Kidney (tissue), 14 donors: ENCODE data around the gene CAT. TPM values are rescaled to one million over a fixed set of nuclear protein-coding genes. Genes with fewer than 3 reads are reported as not detected.

ENCODE experiments used
- DNase-seq, 5 donors: peaks; one replicate each; pipeline ENCODE4 v3.0.0-alpha.2; 2013 to 2020
- FAIRE-seq: peaks from 2 replicates; lab custom pipeline; 2012; peaks lifted over from hg19 to GRCh38; lab: Jason Lieb, UNC
- H3K27ac ChIP-seq, 2 donors: one replicate each; pipeline ENCODE4 v1.7.0; 2013; ENCODE audit warnings: low read depth in 2 of 2, low read length in 2 of 2, inconsistent platforms in 1 of 2
- H3K27me3 ChIP-seq: one replicate; pipeline ENCODE4 v1.7.1; 2013; ENCODE audit warnings: low read length, inconsistent platforms; ENCODE audit not compliant: control insufficient read depth, insufficient read depth
- H3K36me3 ChIP-seq, 3 donors: one replicate each; pipeline versions ENCODE4 v1.7.0 to v1.7.1; 2013; ENCODE audit warnings: low read length in 3 of 3, control low read depth in 1 of 3, inconsistent platforms in 1 of 3; ENCODE audit not compliant: insufficient read depth in 3 of 3, control insufficient read depth in 2 of 3
- H3K4me1 ChIP-seq, 3 donors: one replicate each; pipeline versions ENCODE4 v1.7.0 to v1.7.1; 2013; ENCODE audit warnings: low read length in 3 of 3, inconsistent platforms in 1 of 3, low read depth in 1 of 3; ENCODE audit not compliant: control insufficient read depth in 2 of 3, insufficient read depth in 2 of 3
- H3K4me3 ChIP-seq, 3 donors: one replicate each; pipeline versions ENCODE4 v1.7.0 to v1.8.1; 2013; ENCODE audit warnings: low read length in 3 of 3, control low read depth in 1 of 3, inconsistent platforms in 1 of 3
- H3K9ac ChIP-seq, 3 donors: one replicate each; pipeline versions ENCODE4 v1.7.0 to v1.7.1; 2013; ENCODE audit warnings: low read length in 3 of 3, control low read depth in 1 of 3, inconsistent platforms in 1 of 3
- H3K9me3 ChIP-seq, 3 donors: one replicate each; pipeline versions ENCODE4 v1.7.0 to v1.7.1; 2013; ENCODE audit warnings: low read length in 3 of 3, control low read depth in 1 of 3, inconsistent platforms in 1 of 3; ENCODE audit not compliant: control insufficient read depth in 2 of 3, insufficient read depth in 1 of 3
- intact Hi-C: fragments of 100-400 bp; cut with DNase I; formaldehyde crosslinking; loops from one replicate; pipeline ENCODE4 v1.11.1; 2022
- polyA plus RNA-seq: library from polyadenylated mRNA; stranded (reverse); fragments of 350-450 nt; fragmentation: Illumina TruSeq; extraction: RNeasy Lipid Tissue Mini Kit (QIAGEN cat#74804); gene quantifications from one replicate; pipeline ENCODE4 v1.2.3, GENCODE V29; 2014; ENCODE audit warnings: low read depth, low replicate concordance; ENCODE audit not compliant: insufficient read depth
- total RNA-seq: library from RNA; stranded (reverse); fragmentation: NEBNext Ultra II Directional; extraction: Animal tissue kit (Norgen Biotek cat#: 25700); gene quantifications from one replicate; pipeline ENCODE4 v1.2.1, GENCODE V29; 2021
- TF ChIP-seq, protein P1 (sequence below): IDR thresholded peaks from 3 replicates; pipeline ENCODE4 v1.5.1; 2012; ENCODE audit warnings: mild to moderate bottlenecking, moderate library complexity, borderline replicate concordance; ENCODE audit not compliant: insufficient read depth; ENCODE audit errors: extremely low read depth
- donor health status: control.
- donor health status: control.
- donor health status: control.
- donor health status: control.
- donor health status: control.
- donor health status: DM: yes; HTN: yes; CAD: no.
- donor health status: Normal renal cell carcinoma (clear cell type).

CAT gene
- total and polyA plus RNA-seq, 2 donors from 2014 or later, result 84.4 to 208 TPM

DNA sequence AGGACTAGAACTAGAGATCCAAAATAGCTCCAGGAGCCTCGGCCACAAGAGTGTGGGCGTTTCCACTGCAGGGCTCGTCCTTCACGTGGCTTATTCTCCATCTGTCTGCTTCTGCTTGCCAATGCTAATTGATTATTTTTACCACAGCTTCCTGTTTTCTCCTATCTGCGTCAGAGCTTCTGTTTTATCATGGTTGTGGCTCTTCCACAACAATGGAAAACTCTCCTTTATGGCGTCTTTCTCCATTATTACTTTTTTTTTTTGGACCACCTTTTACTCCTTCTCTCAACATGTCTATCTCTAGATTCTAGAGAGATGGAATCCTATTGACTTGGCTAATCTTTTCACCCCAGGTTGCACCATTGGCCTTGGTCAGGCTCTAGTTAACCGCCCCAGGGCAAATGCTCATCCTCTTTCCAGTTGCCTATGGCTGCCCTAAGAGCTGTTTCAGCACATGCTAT, 25.9 kb downstream of the CAT start:
- Histone ChIP-seq H3K9ac (no peak overlapping the region), H3K9me3 (peaks cover 0 to 6% (median 0%) of the 10 kb centered on the region in 3 donors), H3K36me3 (peaks cover 8 to 57% (median 37%) of the 10 kb centered on the region in 3 donors), H3K27me3 (no peaks in the 10 kb centered on the region), H3K4me1 (peaks cover 0 to 7% (median 7%) of the 10 kb centered on the region in 3 donors), H3K27ac (no peak overlapping the region), H3K4me3 (no peak overlapping the region)
- FAIRE-seq, result no peak
- intact Hi-C loops, result no loop called here
- no peak for DNase-seq
- TF ChIP-seq, protein P1, sequence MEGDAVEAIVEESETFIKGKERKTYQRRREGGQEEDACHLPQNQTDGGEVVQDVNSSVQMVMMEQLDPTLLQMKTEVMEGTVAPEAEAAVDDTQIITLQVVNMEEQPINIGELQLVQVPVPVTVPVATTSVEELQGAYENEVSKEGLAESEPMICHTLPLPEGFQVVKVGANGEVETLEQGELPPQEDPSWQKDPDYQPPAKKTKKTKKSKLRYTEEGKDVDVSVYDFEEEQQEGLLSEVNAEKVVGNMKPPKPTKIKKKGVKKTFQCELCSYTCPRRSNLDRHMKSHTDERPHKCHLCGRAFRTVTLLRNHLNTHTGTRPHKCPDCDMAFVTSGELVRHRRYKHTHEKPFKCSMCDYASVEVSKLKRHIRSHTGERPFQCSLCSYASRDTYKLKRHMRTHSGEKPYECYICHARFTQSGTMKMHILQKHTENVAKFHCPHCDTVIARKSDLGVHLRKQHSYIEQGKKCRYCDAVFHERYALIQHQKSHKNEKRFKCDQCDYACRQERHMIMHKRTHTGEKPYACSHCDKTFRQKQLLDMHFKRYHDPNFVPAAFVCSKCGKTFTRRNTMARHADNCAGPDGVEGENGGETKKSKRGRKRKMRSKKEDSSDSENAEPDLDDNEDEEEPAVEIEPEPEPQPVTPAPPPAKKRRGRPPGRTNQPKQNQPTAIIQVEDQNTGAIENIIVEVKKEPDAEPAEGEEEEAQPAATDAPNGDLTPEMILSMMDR, result no peak

DNA sequence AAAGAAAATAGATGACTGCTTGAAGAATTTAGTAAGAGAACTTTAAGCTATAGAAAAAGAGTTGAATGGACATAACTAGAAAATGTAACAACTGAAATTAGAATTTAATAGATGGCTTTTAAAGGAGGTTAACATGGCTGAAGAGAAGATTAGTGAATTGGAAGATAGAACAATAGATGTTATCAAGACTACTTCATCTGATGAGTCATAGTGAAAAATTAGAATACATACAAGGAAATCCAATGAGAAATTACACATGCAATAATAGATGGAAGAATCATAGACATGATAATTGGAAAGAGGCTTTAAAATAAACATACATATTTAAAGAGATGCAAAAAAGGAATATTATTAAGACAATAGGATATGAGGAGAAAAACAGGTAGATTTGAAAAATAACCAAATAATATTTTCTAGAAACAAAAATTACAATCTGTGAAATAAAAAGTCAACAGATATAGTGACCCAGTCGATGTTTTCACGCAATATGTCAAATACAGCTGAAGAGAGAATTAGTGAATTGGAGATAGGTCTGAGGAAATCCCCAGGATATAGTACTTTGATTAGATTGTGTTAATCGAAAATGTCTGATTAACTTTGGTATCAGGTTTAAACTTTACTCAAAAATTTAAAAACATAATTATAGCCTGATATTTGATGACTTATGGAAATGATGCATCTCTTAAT, 28.2 kb downstream of the CAT start:
- FAIRE-seq, result peak; percentile 33
- DNase-seq, result peak in 1 of 5 donors; percentile 5
- H3K4me1 ChIP-seq, result peaks cover 0 to 7% (median 4%) of the 10 kb centered on the region in 3 donors
- H3K4me3 ChIP-seq, result no peak overlapping the region
- TF ChIP-seq, protein P1, result no peak
- peaks cover 6 to 67% (median 43%) of the 10 kb centered on the region in 3 donors for H3K36me3 ChIP-seq
- no peaks in the 10 kb centered on the region for H3K27me3 ChIP-seq
- H3K9ac ChIP-seq, result no peak overlapping the region
- intact Hi-C loops, result no loop called here
- H3K27ac ChIP-seq, result no peak overlapping the region
- peaks cover 0 to 6% (median 0%) of the 10 kb centered on the region in 3 donors for H3K9me3 ChIP-seq

DNA sequence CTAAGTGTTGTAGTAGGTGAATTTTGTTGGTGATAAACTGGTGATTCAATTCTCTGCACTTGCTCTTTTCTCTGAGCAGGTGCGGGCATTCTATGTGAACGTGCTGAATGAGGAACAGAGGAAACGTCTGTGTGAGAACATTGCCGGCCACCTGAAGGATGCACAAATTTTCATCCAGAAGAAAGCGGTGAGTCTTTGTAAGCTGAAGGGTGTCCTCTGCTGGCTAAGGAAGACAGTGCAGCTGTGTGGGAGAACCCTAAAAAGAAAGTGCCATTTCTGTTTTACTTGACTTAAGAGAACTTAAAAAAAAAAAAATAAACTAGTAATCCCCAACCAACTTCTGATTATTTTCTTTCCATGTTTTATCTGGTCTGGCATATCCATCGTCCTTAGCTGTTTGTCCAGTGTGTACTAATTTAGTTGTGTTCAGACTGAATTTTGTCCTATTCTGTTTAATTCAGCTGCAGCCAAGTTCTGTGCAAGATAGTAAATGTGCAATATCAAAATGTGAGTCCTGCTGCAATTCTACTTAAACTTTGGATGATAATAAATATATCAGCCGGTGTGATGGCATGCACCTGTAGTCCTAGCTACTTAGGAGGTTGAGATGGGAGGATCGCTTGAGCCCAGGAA, 29.6 kb downstream of the CAT start:
- intact Hi-C loops, result no loop called here
- FAIRE-seq, result no peak

More for the DNA sequence above, 29.6 kb downstream of the CAT start:
- Histone ChIP-seq H3K27ac (no peak overlapping the region), H3K4me1 (peaks cover 0 to 4% (median 2%) of the 10 kb centered on the region in 3 donors), H3K9me3 (peaks cover 0 to 6% (median 0%) of the 10 kb centered on the region in 3 donors), H3K9ac (no peak overlapping the region), H3K36me3 (peaks cover 6 to 72% (median 39%) of the 10 kb centered on the region in 3 donors), H3K27me3 (no peaks in the 10 kb centered on the region), H3K4me3 (no peak overlapping the region)
- TF ChIP-seq, protein P1, result peak; percentile 62
- no peak for DNase-seq
